HG03457 (cell line): Measurements from ENCODE around the gene DIP2C.

ENCODE experiments used
- ATAC-seq: cut with Tn5 transposase; IDR thresholded peaks from one replicate; pipeline ENCODE4 v1.9.1; 2021; ENCODE audit warnings: moderate number of reproducible peaks; ENCODE audit not compliant: unreplicated experiment

DIP2C gene

DNA sequence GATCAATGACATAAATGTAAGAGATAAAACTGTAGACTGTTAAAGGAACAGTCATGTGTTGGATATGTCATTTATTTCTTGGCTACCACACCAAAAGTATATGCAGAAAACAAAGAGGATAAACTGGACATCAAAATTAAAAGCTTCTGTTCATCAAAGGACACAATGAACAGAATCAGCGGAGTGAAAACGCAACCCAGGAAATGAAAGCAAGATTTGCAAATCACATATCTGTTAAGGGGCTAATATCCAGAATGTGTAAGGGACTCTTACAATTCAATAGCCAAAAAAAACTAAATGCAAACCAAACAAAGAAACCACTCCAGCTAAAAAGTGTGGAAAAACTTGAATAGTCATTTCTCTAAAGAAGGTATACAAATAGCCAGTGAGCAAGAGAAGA, 390.0 kb downstream of the DIP2C start:
- ATAC-seq: no peak

DNA sequence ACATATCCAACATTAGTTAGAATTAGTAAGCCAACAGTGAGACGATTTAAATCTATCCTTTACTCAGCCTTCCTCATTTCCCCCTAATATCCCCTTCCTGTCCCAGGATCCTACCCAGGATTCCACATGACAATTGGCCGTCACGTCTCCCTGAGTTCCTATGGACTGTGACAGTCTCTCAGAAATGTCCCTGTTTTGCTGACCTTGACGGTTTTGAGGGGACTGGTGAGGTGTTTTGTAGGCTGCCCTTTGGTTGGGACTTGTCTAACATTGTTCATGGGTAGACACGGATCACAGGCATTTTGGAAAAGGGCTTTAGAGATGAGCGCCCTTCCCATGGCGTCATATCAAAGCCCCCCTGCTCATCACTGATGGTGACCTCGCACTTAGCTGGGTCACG, 391.4 kb downstream of the DIP2C start:
- no peak for ATAC-seq

DNA sequence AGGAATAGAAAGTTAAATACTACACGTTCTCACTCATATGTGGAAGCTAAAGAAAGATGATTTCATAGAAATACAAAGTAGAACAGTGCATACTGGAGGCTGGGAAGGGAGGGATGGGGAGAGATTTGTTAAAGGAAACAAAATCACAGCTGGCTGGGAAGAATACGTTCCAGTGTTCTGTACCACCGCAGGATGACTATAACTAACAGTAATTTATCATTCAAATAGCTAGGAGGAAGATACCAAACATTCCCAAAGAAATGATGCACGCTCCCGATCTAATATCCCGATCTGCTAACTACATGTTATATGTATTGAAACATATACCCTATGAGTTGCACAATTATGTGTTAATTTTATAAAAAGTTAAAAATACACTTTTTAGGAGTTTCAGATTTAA, 391.9 kb downstream of the DIP2C start:
- ATAC-seq: no peak

DNA sequence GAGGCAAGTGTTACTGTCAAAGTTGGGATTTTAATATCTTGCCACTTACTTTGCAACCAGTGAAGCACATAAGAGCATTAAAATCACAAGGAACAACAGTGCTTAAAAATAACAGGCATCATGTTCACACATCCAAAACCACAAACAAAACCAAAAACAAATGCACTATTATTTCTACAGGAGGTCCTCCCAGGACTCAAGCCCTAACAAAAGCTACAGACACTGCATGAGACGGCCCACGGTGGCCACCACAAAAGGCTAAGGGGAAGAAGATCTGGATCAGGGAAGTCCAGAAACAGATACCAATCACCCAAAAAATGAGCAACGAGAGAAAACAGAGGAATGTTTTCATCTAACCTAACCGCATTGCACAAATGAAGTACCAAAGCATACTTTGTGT, 395.8 kb downstream of the DIP2C start:
- no peak for ATAC-seq

DNA sequence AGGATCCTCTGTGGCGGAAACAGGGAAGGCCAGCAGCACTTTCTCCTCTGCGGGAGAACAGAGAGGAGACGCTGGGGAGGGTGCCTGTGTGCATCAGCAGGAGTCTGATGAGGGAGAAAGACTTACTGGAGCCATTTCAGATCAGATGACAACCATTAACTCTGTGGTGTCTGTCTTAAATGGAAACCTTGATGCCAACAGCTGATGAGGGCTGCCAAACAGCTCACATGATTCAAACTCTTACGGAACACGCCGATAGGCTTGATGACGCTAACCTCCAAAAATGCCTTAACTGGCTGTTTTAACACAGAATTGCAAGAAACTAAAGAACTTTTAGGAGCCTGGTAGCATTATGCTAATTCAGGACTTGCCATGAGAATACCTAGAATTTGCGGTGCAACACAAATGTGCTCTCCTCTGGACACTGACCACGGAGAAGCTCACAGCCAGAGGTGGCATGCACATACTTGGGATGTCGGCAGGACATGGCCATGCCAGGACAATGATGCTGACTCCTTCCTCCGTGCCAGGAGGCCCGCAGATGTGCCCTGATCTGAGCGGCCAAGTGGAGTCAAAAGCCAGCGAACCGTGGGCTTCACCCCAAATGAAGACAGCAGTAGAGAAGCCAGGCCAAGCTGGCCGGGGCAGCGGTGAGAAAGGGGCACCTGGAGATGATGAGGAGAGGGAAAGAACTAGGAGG, 399.3 kb downstream of the DIP2C start:
- no peak for ATAC-seq

DNA sequence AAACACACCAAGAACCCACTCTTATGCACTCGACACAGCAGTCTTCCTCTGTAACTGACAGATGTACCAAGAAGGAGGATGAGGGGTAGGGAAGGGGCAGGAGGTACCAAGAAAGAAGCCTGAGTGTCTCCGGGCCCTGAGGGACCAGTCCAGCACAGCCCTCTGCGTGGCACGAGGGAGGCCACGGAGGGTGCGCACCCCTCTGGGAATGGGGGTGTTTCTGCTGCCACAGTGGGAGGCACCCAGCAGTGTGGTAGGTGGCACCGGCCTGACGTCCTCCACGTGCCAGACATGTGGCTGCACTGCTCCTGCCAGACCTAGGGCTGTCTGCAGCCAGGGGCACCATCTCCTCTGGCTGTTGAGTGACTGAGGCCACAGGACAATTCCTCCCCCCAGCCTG, 399.9 kb downstream of the DIP2C start:
- ATAC-seq: no peak

DNA sequence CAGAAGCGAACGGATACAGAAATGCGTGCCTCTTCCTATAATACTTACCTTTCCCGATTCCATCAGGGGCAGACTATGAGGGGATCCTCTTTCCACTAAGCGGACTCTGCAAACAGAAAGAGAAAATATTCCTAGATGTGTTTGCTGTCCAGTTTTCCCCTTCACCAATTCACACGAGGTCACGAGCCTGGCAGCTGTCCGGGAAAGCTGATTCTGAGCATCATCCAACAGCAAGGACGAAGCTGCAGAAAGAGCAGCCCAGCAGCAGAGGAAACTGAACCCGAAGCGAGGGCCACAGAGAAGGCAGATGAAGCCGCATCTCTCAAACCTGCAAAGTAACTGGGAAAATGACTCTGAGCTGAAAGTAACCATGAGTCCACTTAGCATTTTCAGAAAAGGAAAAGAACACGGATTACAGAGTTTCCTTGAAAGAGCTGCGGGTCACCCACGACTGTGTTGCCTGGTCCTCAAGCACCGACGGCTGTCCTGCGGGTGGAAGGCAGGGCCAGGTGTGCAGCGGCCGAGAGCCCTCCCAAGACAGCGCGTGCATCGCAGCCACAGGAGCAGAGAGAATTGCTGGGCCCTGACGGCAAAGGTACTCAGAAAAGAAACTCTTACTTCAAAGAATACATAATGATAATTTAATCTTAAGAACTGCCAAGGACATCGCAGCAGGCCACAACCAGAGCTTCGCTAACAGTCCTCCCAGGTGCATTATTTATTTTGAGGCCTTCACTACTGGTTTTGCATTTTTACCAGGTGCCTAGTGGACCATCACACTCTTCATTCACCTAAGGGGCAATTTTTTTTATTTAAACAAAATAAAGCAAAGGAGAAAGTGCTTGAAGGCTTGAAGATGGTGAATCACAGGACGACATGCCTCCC, 400.9 kb downstream of the DIP2C start:
- no peak for ATAC-seq

DNA sequence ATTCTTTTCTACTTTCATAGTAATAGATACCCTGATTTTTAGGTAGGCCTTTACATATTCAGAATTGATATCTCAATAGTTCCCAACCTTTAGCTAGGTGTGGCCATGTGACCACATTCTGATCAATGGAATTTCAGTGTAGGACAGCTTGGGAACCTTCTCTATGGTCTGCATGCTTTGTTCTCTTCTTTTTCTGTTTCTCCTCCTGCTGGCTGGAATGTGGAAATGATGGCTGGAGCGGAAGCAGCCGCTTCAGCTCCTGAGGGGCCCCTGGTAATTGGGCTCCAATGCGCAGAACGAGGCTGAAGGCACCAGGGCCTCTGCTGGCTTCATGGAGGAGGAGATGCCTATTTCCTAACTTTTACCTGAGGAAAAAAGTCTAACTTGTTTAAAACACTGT, 401.7 kb downstream of the DIP2C start:
- ATAC-seq: no peak

DNA sequence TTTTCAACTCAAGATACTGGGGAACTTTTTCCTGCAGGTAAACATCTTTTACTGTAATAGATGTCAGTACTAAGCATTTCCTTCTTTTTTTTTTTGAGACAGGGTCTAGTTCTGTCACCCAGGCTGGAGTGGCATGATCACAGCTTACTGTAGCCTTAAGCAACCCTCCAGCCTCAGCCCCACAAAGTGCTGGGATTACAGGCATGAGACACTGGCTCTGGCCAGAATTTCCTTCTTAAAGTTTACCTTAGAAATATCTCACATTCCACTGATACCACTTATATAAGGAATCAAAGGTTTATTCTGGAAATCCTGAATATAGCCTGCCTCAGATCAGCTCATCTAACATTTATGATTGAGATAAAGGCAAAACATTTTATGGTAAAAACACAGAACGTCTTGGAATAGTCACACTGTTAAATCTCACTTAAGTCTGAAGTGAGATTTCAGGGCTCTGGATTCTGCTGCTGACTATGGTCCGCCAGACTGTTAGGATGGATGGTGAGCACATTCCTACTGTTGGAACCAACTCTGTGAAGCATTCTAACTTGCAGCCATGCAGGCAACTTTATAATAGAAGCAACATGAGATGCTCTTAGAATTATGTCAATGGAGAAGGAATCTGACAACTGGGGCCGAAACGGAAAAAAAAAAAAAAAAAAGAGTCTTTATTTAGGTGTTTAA, 402.3 kb downstream of the DIP2C start:
- no peak for ATAC-seq

DNA sequence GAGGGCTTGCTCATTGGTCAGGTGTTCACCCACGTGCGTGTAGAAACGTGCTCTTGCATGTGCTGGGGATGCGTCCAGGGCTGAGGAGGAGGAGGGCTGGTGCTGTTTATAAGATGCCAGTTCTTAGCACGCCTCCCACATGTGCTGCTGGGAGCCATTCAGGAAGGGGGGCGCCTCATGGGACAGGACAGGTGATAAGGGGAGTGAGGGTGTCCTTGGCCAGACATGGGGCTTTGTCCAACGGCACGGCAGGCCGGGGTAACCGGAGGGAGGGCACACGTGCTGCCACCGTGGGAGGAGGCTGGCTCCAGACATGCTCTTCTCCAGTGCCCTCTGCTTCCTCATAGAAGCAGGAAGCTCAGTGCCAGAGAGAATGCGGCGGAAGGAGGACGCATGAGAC, 404.3 kb downstream of the DIP2C start:
- ATAC-seq: no peak

DNA sequence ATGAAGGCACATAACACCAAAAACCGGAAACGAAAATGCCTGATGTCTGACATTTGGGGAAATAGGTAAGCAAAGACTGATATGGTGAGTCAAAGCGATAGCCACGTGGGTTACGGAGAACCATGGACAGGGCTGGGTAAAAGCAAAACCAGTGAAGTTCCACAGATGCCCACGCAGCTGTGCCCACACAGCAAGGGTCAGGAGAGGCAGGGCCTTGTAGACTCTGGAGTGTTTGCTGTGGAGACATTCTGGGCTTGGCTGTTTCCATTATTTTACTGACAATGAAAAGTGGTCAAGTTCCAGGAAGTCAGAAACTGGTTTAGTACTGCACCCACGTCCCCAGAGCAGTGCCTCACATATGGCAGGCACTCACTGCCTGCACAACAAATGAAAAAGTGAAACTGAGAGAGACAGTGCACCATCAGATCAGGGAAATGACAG, 405.5 kb downstream of the DIP2C start:
- no peak for ATAC-seq

DNA sequence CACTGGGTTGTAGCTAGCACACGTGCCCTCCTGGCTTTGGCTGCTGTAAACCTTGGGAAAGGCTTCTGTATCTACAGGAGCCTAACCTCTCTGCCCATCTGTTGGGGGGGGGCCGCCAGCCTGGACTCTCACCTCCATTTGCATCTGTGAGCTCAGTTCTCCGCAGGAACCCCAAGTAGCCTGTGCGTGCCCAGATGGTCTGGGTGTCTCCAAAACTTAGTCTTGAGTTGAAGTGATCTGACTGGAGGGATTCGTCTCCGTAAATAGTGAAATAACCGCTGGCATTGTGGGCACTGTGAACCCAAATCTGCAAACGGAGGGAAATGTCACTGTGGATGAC, 406.4 kb downstream of the DIP2C start:
- ATAC-seq: no peak

DNA sequence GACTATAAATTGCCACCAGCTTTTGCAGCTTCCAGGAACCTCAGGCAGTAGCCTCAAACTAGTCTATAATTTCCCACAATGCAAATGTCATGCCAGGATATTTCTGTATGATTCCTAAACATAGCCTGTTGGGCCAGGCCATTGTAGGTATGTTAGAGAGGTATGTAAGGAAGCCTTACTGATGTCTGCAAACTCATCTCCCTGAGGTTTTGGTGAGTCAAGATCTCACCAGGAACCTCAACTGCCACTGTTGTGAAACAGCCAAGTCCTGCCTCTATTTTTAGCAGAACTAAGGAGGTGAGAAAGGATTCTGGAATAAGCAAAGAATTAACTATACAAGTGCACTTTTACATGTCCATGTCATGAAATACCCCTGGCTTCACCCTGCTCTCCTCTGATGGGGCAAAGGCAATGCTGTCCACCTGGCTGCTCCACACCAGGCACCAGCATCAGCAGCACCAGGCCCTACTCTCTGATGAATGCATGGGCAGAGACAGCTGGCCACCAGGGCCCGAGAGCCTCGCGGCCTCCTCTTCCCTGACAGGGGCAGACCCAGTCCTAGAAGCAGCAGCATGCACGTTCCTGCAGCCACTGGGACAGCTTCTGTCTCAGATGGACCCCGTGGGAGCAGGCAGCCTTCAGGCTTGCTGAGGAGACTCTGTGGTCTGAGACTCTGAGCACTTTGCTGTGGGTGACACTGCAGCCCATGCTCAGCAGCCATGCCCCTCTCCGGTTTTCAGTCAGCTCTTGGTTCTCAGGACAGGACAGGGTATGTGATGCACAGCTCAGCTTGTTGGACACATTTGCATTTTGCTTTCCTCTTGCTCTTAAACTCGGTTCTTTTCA, 407.0 kb downstream of the DIP2C start:
- ATAC-seq: no peak

DNA sequence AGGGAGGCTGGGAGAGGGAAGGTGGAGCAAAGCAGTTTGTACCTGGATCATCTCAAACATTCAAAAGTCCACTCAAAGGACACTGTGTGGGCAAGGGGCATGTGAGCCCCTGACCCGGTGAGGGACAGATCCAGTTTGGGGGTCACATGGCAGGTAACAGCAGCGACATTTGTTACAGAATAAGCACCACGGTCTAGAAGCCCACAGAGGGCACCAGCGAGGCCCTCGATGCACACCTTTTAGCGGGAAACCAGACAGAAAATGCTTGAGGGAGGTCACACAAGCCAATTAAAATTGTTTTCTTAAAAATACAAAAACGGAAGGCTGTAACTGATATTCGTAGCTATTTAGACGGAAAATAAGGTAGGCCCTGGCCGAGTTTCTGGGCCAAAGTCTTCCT, 409.8 kb downstream of the DIP2C start:
- ATAC-seq: no peak

DNA sequence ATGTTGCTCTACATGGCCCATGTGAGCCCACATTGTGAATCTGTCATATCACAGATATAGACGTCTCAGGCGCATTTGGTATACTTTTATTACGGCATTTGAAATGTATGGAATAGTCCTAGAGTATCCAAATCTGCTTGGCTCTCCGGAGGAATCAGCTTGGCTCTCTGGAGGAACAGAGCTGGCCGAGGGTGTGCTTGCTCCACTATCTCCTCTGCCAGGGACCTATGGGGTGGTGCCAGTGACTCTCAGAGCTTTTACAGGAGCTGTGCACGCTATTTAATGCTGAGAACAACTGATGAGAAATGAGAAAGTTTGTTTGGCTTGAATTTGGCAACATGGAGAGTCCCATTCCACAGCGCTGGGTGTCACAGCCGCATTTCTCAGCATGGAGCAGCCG, 410.2 kb downstream of the DIP2C start:
- ATAC-seq: no peak

DNA sequence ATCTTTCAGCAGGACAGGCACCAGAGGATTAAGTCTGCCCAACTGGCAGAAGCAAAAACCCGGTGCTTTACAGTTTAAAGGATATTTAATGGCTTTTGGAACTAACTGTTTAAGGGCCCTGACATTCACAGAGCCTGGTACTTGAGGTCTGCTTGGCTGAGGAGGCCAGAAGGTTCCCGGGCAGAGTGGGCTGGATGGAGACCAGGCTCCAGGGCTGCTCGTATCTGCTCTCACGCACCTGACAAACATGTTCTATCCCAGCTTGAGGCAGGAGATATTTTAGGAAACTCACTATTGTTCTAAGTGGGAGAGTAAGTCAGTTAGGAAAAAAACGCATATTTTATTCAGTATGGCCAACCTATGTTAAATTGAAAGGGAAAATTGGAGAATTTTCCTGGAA, 410.8 kb downstream of the DIP2C start:
- no peak for ATAC-seq

DNA sequence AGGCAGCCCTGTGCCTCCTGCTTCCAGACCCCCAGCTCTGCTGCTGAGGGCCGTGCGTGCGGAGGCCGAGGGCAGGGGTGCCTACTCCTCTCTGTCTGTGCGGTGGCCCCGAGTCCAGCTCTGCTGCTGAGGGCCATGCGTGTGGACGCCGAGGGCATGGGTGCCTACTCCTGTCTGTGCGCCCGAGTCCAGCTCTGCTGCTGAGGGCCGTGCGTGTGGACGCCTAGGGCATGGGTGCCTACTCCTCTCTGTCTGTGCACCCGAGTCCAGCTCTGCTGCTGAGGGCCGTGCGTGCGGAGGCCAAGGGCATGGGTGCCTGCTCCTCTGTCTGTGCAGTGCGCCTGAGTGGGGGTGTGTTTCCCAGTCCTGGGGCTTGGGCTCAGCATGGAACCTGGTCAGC, 411.5 kb downstream of the DIP2C start:
- ATAC-seq: no peak

DNA sequence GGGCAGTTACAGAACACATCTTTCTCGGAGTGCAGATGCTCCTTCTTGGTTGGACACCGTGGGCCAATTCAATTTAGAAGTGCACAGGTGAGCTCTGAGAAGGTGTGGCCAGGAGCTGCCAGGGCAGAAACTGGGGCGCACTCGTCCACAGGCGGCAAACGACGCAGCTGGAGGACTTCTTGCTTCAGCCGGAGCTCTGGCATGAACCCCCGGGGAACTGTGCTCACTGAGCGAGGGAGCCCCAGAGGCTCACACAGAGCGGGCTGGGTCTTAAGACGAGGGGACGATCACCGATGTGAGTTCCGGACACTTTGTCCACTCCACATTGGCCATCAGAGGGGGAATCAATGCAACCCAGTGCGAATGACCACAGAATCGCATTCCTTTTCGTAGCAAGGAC, 413.8 kb downstream of the DIP2C start:
- no peak for ATAC-seq

DNA sequence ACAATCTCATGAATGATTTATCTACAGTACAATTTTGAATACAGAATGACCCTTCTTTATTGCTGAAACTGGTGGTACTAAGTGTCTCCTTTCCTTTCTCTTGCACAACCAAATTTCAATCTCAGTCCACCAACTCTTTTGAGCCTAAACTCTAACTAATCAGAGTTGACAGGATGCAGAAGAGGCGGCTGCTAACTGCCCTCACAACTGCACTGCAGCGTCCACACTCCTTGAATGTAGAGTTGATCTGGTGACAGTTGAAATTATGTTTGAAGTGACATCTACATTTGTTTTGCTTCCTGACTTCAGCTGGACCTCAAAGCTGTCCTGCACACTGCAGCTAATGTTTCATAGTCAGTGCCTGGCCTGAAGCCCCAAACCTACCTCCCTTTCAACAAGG, 414.6 kb downstream of the DIP2C start:
- ATAC-seq: no peak

DNA sequence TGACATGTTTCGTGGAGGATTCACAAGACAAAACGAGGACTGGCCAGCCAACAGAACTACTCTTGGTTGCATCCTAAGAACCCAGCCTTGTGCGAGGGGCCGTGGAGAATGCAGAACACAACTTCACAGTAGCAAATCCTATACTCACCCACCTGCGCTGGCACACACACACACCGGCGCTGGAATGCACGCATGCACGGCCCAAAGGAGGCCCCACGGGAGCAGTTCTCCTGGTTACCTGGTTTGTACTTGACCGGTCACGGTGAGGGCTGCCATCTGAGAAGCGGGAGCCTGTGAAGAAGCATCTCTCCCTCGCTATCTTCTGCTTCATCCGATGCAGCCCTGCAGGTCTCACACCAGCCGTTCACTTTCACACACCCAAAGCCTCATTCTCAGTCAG, 416.4 kb downstream of the DIP2C start:
- ATAC-seq: no peak

DNA sequence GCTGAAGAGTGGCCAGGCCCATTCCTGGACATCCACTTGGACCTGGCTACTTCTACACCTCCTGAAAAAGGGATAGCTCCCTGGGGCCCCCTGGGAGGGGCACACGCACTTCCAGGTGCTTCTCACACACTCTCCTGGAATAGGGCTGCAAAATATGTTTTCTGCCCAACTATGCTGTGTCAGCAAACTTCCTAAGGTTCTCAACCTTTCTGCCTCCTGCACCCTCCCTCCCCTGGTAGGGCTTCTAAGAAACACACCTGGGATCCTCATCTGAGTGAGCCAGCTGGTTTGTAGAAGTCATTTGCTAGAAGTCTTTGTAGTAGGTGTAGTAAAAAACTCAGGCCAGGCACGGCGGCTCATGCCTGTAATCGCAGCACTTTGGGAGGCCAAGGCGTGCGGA, 417.7 kb downstream of the DIP2C start:
- no peak for ATAC-seq
